ENCODE data around the gene PQBP1. TPM values are rescaled to one million over a fixed set of nuclear protein-coding genes. Genes with fewer than 3 reads are reported as not detected.

PQBP1 gene
- total and polyA plus RNA-seq, 2 of the 13 experiments (the other 11 are each of a cell fraction or from before 2014, with no cell fraction given): 58.1 to 80.9 TPM

- TF ChIP-seq MAZ (IDR thresholded peaks at IDR 0.05; ENCODE audit: borderline replicate concordance, low read depth, low read length) (no peak), MAZ (CRISPR knock-in tag; IDR thresholded peaks at IDR 0.05; ENCODE audit: low read depth) (peak; percentile 22; the same call in 1 of the 2 replicates), ZNF687 (CRISPR knock-in tag; IDR thresholded peaks at IDR 0.05) (peak; percentile 55), ZNF383 (CRISPR knock-in tag; IDR thresholded peaks at IDR 0.05; ENCODE audit: borderline replicate concordance) (no peak), MXI1 (IDR thresholded peaks at IDR 0.05; ENCODE audit: borderline replicate concordance, low read depth, low read length) (peak; percentile 85; the same call in 1 of the 3 replicates), ZNF605 (CRISPR knock-in tag; IDR thresholded peaks at IDR 0.05) (peak; percentile 82), HOXA5 (CRISPR knock-in tag; IDR thresholded peaks at IDR 0.05) (0 out of 2 replicates have a peak, but pooled peaks have one; percentile 36), STAG1 (CRISPR knock-in tag; IDR thresholded peaks at IDR 0.05) (peak; percentile 56), NR2F1 (CRISPR knock-in tag; IDR thresholded peaks at IDR 0.05) (peak; percentile 61 to 81), POGK (CRISPR knock-in tag; conservative IDR thresholded peaks at IDR 0.05) (0 out of 2 replicates have a peak, but pooled peaks have one; percentile 26), IRF2 (CRISPR knock-in tag; IDR thresholded peaks at IDR 0.05) (0 out of 2 replicates have a peak, but pooled peaks have one; percentile 35), SAP130 (CRISPR knock-in tag; IDR thresholded peaks at IDR 0.05; ENCODE audit: low read depth) (peak; percentile 86), RFX3 (CRISPR knock-in tag; IDR thresholded peaks at IDR 0.05) (peak; percentile 85), NFE2L1 (CRISPR knock-in tag; IDR thresholded peaks at IDR 0.05; ENCODE audit: borderline replicate concordance) (no peak), NR2F6 (IDR thresholded peaks at IDR 0.05) (peak; percentile 91), NR2F6 (CRISPR knock-in tag; IDR thresholded peaks at IDR 0.05) (peak; percentile 93), ELF3 (CRISPR knock-in tag; IDR thresholded peaks at IDR 0.05) (0 out of 2 replicates have a peak, but pooled peaks have one; percentile 10), HDAC1 (CRISPR knock-in tag; IDR thresholded peaks at IDR 0.05) (peak; percentile 45), HNF4G (IDR thresholded peaks at IDR 0.05; ENCODE audit: borderline replicate concordance, low read depth, low read length) (peak; percentile 32; the same call in 1 of the 2 replicates), HNF4G (CRISPR knock-in tag; IDR thresholded peaks at IDR 0.05; ENCODE audit: borderline replicate concordance, low read depth) (no peak), ARNTL (CRISPR knock-in tag; IDR thresholded peaks at IDR 0.05) (no peak), ZSCAN30 (CRISPR knock-in tag; IDR thresholded peaks at IDR 0.05) (no peak), HNF4A (CRISPR knock-in tag; IDR thresholded peaks at IDR 0.05) (peak; percentile 32)
- TF ChIP-seq, protein P1, sequence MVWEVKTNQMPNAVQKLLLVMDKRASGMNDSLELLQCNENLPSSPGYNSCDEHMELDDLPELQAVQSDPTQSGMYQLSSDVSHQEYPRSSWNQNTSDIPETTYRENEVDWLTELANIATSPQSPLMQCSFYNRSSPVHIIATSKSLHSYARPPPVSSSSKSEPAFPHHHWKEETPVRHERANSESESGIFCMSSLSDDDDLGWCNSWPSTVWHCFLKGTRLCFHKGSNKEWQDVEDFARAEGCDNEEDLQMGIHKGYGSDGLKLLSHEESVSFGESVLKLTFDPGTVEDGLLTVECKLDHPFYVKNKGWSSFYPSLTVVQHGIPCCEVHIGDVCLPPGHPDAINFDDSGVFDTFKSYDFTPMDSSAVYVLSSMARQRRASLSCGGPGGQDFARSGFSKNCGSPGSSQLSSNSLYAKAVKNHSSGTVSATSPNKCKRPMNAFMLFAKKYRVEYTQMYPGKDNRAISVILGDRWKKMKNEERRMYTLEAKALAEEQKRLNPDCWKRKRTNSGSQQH (CRISPR knock-in tag; IDR thresholded peaks at IDR 0.05; ENCODE audit: low read depth): 0 out of 2 replicates have a peak, but pooled peaks have one; percentile 33
These were observed 19.6 kb downstream of the PQBP1 start (continued) for GRCh38 chrX:48917139-48918001.
